ENCODE results near the gene PLEKHM2.

The PLEKHM2 gene

GRCh38 chr1:15761366-15762128 is 77.4 kb downstream of the PLEKHM2 start:
- DNase-seq = no peak

DNA sequence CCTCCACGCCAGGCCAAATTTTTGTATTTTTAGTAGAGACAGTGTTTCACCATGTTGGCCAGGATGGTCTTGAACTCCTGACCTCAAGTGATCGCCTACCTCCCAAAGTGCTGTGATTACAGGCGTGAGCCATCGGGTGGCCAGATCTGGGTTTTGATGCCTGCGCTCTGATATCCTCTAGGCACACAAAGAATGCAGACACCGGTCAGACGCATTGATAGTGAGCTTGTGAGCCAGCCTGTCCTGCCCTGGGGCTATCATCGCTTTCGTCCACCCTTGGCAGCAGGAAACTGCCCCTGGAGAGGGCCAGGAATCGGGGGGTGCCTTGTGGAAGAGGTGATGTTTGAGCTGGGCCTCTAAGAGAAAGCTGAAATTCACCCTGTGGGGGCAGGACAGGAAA is 78.4 kb downstream of the PLEKHM2 start:
- DNase-seq = no peak

GRCh38 chr1:15764269-15764764 is 80.2 kb downstream of the PLEKHM2 start:
- DNase-seq = no peak

GRCh38 chr1:15764890-15765289 is 80.8 kb downstream of the PLEKHM2 start:
- no peak for DNase-seq

DNA sequence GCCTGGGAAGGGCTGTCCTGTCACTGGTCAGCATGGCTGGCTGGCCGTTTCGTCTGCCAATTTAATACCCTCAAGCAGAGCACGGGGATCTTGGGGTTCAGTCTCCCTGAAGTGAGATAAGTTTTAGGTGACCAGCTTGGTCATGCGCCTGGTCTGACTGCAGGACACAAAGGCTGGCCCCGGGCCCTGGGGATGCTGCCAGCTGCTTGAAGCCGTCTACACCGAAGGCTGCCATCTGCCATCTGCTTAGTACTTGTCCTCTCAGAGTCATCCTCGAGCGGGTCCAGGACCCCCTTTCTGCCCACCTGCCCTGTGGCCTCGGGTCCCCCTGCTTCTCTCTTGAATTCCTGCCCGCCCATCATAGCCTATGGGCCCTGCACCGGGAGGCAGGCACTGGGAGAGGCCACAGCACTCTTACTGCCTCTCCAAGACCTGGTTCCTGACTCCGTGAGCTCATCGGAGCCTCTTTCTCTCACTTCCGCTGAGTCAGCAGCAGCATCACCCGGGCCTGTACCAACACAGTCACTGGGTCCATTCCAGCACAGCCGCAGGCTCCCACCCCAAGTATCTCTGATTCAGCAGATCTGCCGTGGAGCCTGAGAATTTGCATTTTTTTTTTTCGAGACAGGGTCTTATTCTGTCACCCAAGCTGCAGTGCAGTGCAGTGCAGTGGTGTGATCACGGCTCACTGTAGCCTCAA is 81.5 kb downstream of the PLEKHM2 start:
- no peak for DNase-seq

DNA sequence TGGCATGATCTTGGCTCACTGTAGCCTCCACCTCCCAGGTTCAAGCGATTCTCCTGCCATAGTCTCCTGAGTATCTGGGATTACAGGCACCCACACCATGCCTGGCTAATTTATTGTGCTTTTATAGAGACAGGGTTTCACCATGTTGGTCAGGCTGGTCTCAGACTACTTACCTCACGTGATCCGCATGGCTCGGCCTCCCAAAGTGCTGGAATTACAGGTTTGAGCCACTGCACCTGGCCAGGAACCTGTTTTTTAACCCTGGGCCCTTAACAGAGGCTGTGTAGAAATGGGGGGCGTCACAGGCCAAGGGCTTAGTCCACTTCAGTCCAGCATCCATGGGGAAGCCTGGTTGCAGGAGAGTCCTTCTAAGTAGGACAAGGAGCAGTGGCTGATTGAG is 83.8 kb downstream of the PLEKHM2 start:
- DNase-seq = no peak

DNA sequence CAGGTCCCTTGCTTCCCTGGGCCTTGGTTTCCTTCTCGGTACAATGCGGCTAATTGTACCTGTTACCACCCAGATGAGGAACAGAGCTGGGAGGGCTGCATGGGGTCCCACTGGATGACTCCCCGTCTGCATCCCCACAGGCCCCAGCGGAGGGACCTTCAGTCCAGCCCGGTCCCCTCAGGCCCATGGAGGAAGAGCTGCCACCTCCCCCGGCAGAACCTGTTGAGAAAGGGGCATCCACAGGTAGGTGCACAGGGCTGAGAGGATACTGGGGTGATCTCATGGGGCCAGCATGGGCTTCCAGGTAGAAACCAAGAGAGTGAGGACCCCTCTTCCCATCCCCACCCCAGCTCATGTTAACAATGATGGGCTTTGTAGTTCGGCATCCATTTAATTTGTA is 84.3 kb downstream of the PLEKHM2 start:
- DNase-seq = no peak

- no peak for DNase-seq
Measured at GRCh38 chr1:15770313-15770962, 86.3 kb downstream of the PLEKHM2 start.

GRCh38 chr1:15771836-15772515 is 87.9 kb downstream of the PLEKHM2 start:
- DNase-seq = no peak

- DNase-seq = no peak
Measured at GRCh38 chr1:15775706-15776105, 91.6 kb downstream of the PLEKHM2 start.

DNA sequence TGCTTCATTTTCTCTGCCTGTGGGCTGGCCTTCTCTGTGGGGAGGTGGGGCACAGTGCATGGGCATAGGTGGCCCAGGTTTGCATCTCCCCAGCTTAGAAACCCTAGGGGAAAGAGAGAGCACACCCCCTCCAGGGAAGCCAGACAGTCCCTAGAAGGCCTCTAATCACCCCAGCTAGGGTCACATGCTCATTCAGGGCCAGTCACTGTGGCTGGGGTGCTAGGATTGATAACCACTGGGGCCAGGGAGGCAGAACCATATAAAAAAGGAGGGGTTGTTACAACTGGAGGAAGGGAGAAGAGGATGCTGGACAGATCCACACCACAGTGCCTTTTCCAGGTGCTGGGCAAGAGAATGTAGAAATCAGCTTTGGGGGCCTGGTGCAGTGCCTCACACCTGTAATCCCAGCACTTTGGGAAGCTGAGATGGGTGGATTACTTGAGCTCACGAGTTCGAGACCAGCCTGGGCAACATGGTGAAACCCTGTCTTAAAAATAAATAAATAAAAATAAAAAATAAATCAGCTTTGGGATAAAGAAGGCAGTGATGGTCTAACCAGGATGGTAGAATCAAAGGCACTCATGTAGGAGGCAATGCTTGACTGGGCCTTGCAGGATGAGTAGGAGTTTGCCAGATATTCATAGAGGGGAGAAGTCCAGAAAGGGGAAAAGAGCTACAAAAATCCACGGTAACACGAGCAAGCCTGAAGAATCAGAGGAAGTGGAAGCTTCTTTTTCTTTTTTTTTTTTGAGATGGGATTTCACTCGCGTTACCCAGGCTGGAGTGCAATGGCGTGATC is 94.0 kb downstream of the PLEKHM2 start:
- DNase-seq = no peak
